ENCODE measurements around the gene ELP1.

DNA sequence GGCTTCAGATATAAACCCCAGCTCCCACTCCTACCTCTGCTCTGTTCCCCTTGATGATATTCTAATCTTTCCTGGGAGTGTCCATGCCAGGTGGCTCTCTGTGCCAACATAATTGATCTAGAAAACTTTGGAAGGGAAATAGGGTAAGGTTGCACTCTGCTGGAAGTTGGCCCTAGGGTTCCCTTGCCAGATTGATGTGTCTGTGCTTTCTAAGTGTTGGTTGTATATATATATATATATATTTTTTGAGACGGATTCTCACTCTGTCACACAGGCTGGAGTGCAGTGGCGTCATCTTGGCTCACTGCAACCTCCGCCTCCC, 101.8 kb downstream of the ELP1 start:
- TF ChIP-seq POLR2AphosphoS5 (IDR thresholded peaks at IDR 0.05; ENCODE audit: borderline replicate concordance, low read depth, low read length), result no peak
- TF ChIP-seq EZH2 (IDR thresholded peaks at IDR 0.05), result no peak
- TF ChIP-seq FOXP2 (optimal IDR thresholded peaks at IDR 0.05; ENCODE audit: control extremely low read depth, extremely low read length, insufficient read depth), result no peak
